Stimulated activated CD4-positive, alpha-beta T cell treated with anti-CD3 and anti-CD28 coated beads, Interleukin-2, amount 100 ng/mL, for 24 hours (primary cell): ENCODE data around the gene ALG5.

Experiments used
- DNase-seq, 2 donors: peaks; one replicate each; pipeline ENCODE4 v3.0.0-alpha.2; 2020

The ALG5 gene

DNA sequence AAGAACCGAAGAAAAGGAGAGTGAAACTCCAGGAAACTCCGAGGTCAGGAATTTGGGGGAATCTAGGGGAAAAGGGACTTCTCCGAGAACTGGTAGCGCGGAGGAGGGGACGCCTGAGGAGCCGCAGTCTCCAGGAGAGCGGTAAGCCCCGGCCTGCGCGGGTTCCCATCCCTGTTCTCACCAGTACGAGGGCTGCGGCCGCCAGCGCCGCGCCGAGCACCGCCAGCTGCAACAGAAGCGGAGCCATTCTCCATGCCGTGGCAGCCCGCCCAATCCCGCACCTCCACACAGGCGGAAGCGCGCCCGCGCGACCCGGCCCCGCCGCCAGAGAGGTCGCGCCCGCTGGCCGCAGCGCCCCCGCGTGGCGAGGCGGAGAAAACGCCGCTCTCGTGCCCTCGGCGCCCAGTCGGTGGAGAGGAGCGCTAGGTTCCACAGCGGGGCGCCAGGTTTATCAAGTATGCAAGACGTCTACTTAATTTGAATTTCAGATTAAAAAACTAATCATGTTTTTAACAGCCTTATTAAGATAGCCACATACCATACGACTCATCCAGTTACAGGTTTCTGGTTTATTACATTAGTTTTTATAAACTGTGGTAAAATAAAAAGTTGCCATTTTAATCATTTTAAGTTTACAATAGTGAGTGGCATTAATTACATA lies at the start of gene ALG5:
TSS of gene ALG5 (minus strand) at position 287 of the 661 bp plus-strand sequence. CDS start at position 247, 40 bp downstream.
- DNase-seq = peak; percentile 91 to 93

- DNase-seq = no peak
Observed at GRCh38 chr13:37047846-37048245, 48.7 kb upstream of the ALG5 start.

DNA sequence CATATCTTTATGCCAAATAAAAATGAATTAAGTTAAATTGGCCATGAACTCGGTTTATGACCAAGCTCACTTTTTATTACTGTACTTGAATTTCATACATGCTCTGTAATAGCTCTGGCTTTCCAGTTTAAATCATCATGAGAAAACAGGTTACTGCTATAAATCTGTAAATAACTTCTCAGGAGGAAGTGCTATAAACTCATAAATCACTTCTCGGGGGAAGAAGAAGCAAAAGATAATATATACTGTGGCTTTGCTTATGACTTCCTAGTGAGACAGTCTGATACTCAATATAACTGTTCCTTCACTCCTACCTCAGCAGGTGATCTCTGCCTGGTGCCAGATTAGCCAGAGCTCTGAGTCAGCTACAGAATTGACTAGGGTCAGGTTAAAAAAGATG lies 47.9 kb upstream of the ALG5 start:
- DNase-seq = no peak

DNA sequence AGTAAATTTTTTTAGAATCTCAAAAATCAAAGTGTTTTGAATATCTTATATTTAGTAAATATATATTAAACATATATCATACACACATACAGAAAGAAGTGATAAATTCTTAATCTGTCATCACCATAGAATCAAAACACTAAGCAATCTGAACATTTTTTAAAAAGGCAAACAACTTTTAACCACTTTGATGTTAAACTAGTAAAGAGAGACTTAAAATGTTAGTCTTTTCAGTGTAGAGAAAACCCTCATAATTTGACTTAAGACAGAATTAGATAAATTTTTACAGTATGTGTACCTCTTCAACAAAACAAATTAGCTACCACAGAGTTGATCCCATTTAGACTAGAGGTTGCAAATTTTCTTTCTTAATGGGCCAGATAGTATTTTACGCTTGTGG lies 46.9 kb upstream of the ALG5 start:
- DNase-seq = no peak

GRCh38 chr13:37040789-37041188 lies 41.6 kb upstream of the ALG5 start:
- DNase-seq = no peak

DNA sequence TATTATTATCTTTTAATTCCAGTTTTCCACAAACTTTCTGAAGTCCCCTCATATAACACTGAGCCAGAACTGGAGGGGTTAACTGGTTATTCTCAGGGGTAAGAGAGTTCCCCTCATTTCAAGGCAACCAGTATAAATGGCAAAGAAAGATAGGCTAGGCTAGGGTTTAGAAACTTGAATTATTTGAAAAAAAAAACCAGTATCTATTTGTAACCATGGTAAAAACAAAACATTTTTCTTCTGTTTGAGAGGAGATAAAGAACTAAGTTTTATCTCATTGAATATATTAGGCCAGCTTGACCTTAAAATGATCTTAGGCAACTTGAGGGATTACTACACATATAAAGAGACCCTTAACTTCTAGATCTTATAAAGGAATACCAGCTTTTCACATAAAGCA lies 40.8 kb upstream of the ALG5 start:
- no peak for DNase-seq

GRCh38 chr13:37037241-37037640 lies 38.1 kb upstream of the ALG5 start:
- DNase-seq = no peak

GRCh38 chr13:37029617-37030016 lies 30.5 kb upstream of the ALG5 start:
- DNase-seq = no peak

DNA sequence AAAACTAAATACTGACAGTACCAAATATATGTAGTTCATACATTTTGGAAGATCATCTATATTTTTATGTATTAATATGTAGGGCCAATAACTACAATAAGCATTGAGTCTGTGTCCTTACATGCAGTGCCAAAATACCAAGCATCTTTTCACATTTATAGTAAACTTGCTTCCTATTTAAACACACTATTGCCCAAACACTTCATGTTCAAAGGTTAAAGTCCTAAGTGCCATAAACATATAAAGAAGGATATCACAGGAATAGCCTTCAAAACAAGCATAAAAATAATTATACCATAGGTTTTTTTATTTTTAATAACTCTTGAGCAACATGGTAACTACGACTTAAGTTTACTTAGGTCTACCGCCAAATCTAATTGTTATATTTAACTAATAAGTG lies 28.5 kb upstream of the ALG5 start:
- DNase-seq = no peak

DNA sequence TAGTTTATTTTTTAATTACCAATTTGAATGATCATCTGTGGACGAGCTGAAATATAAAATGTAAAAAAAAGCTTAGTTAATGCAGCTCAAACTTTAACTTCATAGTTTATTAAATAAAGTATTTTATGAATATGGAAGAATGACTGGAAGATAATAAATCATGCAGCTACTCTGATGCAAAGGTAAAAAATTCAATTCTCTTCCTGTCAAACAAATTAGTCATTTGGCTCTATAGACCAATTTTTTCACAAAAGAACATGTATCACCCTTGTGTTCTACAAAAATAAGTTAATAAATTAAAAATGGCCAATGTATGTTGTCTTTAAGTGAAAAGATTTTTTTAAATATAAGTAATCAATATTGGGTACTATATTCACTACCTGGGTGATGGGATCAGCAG lies 27.6 kb upstream of the ALG5 start:
- no peak for DNase-seq

- no peak for DNase-seq
Observed at GRCh38 chr13:37023871-37024270, 24.7 kb upstream of the ALG5 start.

DNA sequence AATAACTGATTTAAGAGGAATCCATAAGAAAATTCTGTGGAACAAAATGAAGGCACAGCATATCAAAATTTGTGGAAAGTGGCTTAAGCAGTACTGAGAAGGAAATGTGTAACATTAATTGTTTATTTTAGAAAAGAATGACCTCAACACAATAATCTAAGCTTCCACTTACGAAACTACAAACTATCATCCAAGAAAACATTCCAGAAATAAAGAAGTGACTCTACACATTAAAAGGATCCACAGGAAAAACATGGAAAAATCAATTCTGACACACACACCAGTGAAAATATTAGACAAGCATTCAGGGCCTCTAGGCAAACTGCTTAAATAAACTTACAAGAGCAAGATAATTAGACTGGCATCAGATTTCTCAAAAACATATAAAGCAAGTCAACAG lies 15.5 kb upstream of the ALG5 start:
- DNase-seq = no peak

DNA sequence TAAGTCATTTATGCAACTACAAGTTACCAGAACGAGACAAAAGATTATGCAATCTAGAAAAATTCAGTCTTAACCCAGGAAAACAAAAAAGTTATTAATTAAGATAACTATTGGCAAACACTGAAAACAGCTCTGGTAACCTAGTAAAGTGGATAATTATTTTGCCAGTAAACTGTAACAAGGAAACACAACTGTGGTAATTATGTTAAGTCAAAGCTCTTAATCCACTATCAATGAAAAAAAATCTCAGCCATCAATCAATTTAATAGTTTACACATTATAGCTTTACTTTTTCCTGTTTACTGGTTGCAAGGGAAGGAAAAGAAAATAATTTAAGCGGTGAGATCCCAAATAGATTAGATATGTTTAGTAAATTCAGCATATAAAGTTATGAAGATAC lies 12.6 kb upstream of the ALG5 start:
- no peak for DNase-seq

GRCh38 chr13:37011002-37011401 lies 11.9 kb upstream of the ALG5 start:
- DNase-seq = no peak

- DNase-seq = no peak
Observed at GRCh38 chr13:37010424-37010823, 11.3 kb upstream of the ALG5 start.

DNA sequence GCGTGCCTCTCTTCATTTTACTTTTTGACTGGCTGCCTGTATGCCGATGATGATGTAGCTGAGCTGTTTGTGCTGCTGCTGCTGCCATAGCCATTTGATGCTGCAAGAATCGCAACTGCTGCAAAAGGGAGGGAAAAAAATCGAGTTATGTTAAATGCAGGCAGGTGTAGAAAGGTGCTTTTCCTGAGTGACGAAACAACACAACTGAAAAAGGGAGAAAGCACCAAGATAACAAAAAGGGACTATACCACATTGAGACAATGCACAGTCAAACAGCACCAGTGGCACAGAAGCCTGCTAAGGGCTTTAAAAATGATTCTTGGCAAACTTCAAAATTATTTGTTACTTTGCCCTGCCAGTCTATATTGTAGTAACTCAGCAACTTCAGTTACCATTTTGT lies 10.6 kb upstream of the ALG5 start:
- DNase-seq = no peak

DNA sequence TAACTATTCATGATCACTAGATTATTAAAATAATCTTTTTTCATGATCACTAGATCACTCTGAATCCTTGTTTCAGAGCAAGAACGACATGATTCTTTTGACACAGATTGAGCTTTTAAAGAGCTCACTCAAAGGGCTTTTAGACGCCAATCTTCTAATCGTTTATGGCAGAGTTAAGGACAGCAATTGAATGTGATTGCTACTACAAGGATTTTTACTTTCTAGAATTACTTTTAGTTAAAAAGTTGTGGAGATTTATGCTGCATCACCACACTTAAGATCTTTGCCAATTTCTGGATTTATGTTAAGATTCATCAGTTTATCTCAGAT lies 2.7 kb upstream of the ALG5 start:
- no peak for DNase-seq

DNA sequence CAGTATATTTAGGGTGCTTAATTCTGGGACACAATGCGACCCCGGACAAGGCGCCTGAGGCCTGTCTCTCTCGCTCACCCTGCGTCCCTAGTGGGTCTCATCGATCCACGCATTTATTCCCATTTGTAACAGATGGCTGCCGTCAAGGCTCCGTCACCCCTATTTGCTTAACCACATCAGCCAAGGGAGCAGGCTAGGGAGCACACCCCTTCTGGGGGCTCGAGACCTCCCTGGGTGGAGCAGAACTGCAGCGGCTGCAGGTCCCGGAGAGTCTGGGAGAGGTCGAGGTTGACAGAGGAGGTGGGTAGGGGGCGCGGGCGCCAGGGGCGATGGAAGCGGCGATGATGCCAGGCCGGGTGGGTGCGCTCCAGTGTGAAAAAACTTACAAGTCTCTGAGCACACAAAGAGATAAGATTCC lies 507 bp downstream of the ALG5 start:
- DNase-seq = peak; percentile 22 to 37

GRCh38 chr13:36997716-36998427 lies 1.3 kb downstream of the ALG5 start:
- no peak for DNase-seq

GRCh38 chr13:36992362-36992761 lies 6.8 kb downstream of the ALG5 start:
- DNase-seq = no peak

DNA sequence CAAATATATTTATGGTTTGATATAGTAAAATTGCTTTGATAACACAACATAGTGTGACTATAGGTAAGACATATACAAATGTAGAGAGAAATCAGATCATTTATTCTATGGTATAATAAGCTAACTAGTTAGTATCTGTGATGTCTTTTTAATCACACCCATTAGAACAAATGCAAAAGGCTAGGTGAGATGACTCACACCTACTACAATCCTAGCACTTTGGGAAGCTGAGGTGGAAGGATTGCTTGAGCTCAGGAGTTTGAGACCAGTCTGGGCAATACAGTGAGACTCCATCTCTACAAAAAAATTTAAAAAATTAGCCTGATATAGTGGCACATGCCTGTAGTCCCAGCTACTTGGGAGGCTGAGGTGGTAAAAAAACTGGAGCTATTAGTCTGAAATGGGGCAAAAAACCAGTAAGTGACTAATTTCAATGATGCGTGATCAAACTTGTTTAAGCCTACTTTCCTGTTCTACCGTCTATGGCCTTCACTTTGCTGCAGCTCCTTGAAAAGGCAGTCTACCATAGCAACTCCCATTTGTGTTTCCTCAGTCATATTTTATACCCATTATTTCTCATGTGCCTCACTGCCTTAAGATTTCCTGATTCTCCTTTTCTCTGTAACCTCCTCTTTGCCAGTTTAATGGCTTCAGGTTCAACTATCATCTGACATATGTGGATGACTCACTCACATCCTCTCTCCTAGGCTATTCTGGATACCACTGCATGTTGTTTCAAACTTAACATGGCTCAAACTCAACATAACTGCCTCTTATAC lies 12.5 kb downstream of the ALG5 start:
- DNase-seq = no peak

DNA sequence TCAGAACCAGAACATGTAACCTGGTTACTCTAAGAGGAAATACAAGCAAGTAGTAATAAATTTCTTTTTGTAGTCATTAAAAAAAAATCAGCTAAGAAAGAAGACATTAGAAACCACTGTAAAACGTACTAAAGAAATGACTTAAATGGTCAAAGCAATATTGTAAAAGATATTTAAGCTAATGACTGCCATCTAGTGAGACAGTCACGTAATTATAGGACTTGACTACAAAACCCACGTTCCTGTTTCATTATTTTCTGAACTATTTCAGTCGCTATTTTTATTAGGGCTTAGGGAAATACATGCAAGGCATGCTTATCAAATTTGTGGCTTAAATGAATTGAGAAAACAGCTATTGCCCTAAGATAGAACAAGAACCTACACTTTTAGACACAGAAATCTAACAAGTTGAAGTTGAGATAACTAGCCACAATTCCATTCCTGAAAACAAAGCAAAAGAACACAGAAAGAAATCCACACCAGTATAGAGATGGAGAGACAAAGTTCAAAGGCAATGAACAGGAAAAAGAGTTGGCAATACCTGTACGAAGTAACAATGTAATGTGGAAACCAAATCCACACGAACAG lies 17.9 kb downstream of the ALG5 start:
- no peak for DNase-seq

DNA sequence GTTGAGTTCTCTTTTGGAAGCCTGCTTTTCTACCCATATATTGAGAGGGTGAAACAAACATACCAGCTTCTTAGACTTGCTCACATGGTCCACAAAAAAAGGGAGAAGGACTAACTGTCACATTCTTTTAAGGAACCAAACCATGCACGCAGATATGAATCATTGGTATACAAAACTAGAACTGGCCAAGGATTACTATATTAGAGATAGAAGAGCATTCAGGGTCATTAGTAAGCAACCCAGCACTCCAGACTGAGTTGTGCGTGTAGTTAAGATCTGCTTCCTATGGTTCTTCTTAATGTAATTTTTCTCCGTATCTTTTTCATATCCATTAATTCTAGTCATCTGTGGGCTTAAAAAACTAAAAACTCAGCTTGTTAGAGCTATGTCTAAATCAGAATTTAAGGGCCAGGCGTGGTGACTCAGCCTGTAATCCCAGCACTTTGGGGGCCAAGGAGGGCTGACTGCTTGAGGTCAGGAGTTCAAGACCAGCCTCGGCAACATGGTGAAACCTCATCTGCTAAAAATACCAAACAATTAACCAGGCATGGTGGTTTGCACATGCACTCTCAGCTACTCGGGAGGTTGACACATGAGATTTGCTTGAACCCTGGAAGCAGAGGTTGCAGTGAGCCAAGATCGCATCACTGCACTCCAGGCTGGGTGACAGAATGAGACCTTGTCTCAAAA lies 19.6 kb downstream of the ALG5 start:
- no peak for DNase-seq
